HG03442 (cell line): ENCODE data around the gene M1AP.

ENCODE experiments used
- ATAC-seq: cut with Tn5 transposase; IDR thresholded peaks from one replicate; pipeline ENCODE4 v1.9.1; 2021; ENCODE audit warnings: mild to moderate bottlenecking, moderate library complexity; ENCODE audit not compliant: unreplicated experiment

M1AP gene

GRCh38 chr2:74551530-74551929, 96.6 kb downstream of the M1AP start:
- ATAC-seq: no peak

GRCh38 chr2:74550231-74550630, 97.9 kb downstream of the M1AP start:
- ATAC-seq: no peak

GRCh38 chr2:74548900-74549826, 99.0 kb downstream of the M1AP start:
- no peak for ATAC-seq

GRCh38 chr2:74548285-74548899, 99.7 kb downstream of the M1AP start:
- ATAC-seq: no peak

- ATAC-seq: no peak
Measured at GRCh38 chr2:74546004-74546403, 102.1 kb downstream of the M1AP start.

GRCh38 chr2:74544634-74545033, 103.5 kb downstream of the M1AP start:
- no peak for ATAC-seq

- ATAC-seq: no peak
Measured at GRCh38 chr2:74542978-74543377, 105.2 kb downstream of the M1AP start.

GRCh38 chr2:74540291-74540690, 107.8 kb downstream of the M1AP start:
- ATAC-seq: no peak

- no peak for ATAC-seq
Measured at GRCh38 chr2:74538881-74539339, 109.2 kb downstream of the M1AP start.

GRCh38 chr2:74537140-74537539, 111.0 kb downstream of the M1AP start:
- ATAC-seq: no peak

GRCh38 chr2:74536166-74536950, 111.8 kb downstream of the M1AP start:
- no peak for ATAC-seq

GRCh38 chr2:74535440-74535965, 112.6 kb downstream of the M1AP start:
- no peak for ATAC-seq

GRCh38 chr2:74534411-74534810, 113.7 kb downstream of the M1AP start:
- no peak for ATAC-seq

GRCh38 chr2:74533464-74533863, 114.7 kb downstream of the M1AP start:
- ATAC-seq: no peak

- ATAC-seq: no peak
Measured at GRCh38 chr2:74532222-74532621, 115.9 kb downstream of the M1AP start.

GRCh38 chr2:74531666-74532065, 116.5 kb downstream of the M1AP start:
- no peak for ATAC-seq

GRCh38 chr2:74530239-74531187, 117.6 kb downstream of the M1AP start:
- peak; percentile 24 for ATAC-seq

- peak; percentile 78 for ATAC-seq
Measured at GRCh38 chr2:74529357-74530238, 118.5 kb downstream of the M1AP start, which contains the start of the genes AUP1 and HTRA2. Gene AUP1, minus strand, starts transcription at chr2:74529706. Its CDS starts 77 bp downstream, at chr2:74529629. Gene HTRA2, plus strand, starts transcription at chr2:74529933. Its CDS starts 74 bp downstream, at chr2:74530007.
